HL-60/S4 (cell line): ENCODE results near the gene WDR45.

Experiments used
- in situ Hi-C: fragments of 300-500 bp; cut with MboI; formaldehyde crosslinking; loops from 2 replicates; pipeline ENCODE4 v1.14.3; 2022; ENCODE audit warnings: low sequenced_read_pairs

WDR45 gene

GRCh38 chrX:49075347-49075746, 4.3 kb downstream of the WDR45 start:
- in situ Hi-C loops = no loop called here

DNA sequence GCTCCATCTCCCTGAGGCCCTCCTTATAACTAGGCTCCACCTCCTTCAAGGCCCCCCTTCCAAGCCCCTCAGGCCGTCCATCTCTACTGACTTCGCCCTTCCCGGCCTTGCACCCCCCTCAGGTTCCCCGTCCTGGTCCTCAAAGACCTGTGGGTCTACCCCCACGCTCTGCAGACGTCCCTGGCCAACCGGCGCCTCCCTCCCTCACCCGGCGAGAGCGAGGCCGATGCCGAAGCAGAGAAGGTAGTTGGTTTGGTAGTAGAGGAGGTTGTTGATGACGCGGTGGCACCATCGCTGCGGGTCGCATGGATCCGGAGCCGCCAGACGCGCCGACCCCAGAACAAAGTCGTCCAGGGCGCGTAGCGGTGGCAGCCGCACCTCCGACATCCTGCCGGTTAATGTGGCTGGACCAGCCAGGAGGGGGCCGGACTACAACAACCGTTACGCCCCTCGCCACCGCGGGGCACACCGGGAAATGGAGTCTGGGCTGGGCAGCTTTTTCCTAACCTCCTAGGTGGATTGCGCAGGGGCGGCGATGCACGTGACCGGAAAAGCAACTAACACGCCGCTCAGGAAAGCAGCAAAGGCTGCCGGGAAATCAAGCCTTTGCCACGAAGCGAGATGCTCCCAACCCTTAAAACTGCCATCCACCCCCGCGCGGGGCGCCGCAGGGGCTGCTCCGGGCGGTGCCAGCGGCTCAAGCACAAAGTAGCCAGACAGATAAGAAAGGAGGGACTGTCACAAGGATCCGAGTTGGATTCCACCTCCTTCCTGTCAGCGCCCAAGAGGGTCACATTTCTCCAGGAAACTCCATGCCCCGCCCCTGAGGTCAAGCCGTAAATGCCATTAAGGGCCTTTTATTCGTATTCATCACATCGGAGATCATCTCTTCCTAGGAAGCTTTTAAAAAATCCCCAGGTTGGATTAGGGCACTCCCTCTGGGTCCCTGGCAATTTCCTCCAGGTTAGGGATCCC, 5.8 kb downstream of the WDR45 start, which contains the start of gene PRAF2:
PRAF2 (minus strand) TSS at position 402 of the 975 bp plus-strand sequence; CDS start at position 387, 15 bp downstream.
- in situ Hi-C loops = no loop called here

DNA sequence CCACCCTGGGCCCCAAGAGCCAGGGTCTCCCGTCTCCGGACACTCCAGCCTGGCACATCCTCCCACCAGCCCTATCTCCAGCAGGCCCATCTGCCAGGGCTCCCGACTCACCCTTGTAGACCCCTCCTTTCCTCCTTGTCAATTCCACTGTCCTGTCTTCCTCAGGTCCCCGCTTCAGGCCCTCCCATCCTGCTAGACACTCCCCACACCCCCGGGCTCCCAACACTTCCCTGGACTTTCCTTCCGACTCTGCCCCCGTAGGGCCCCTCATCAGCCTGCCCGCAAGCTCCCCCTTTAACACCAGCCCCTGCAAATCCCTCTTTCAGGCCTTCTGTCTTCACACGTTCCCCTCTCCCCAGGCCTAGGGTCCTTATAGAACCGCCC, 7.0 kb downstream of the WDR45 start:
- in situ Hi-C loops = no loop called here

- in situ Hi-C loops = no loop called here
These were observed 7.6 kb downstream of the WDR45 start for GRCh38 chrX:49071877-49072711.

DNA sequence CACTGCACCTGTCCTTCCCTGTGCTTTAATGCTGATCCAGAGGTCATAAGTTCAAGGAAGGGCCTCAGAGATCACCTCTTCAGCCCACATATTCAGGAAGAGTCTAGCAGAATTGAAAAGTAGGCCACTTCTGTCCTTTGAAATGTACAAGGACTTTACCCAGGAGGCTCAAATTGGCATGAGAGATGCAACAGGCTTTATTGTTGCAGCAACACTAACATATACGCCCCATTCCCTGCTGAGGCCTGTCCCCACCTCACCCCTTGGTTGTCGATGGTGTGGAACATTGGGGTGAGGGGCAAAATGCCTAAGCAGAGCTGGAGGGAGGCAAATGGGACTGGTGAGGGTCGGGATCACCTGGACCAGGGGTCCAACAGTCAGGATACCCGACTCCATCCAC, 8.7 kb downstream of the WDR45 start:
- in situ Hi-C loops = no loop called here

DNA sequence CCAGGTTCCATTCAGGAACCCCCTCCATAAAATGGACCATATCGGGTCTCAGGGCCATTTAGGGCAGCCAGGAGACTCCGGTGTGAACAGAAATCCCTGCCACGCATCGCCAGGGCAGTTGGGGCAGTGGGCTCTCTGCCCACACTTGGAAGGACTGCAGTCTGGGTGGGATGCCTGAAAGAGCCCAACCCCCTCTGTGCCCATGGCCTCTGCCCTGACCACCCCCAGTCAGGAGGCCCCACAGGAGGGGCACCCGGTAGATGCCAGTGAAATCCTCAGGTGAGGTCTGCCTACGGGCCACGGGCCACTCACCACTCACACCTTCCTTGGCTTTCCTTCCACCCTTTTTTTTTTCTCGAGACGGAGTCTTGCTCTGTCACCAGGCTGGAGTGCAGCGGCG, 10.6 kb downstream of the WDR45 start:
- in situ Hi-C loops = no loop called here

GRCh38 chrX:49067285-49068120, 12.2 kb downstream of the WDR45 start:
- in situ Hi-C loops = no loop called here

DNA sequence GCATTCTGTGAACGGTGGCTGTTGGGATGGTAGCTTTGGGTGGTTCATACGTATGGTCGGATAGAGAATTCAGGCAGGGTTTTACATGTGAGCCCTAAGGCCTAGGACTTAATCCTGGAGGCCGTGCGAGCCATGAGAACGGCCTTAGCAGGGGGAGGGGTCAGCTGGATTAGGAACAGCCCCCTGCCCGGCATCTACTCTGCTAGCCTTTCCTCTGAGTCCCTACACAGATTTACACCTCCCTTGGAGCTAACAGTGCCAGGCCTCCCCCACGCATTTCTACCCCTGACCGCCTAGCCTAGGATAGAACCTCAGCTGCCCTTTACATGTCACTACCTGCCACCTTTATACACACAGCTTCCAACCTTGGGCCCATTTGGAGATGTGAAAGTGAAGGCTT, 13.0 kb downstream of the WDR45 start:
- in situ Hi-C loops = no loop called here

DNA sequence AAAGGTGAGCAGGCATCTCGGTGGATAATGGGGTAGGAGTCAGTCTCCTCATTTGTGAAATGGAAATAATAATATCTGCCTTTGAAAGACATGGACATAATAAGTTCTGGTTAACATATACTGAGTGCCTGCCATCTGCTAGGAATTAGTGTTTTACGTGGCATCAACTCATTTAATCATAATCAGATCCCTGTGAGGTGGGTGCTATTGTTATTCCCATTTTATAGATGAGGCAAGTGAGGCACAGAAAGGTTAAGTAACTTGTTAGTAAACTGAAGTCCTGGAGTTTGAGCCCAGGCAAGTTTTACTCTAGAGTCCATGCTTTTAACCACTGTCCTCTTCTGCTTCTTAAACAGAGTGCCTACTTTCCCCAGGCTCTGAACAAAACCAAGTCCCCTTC, 13.4 kb downstream of the WDR45 start:
- in situ Hi-C loops = no loop called here

GRCh38 chrX:49064735-49065134, 15.0 kb downstream of the WDR45 start:
- in situ Hi-C loops = no loop called here

GRCh38 chrX:49064303-49064702, 15.4 kb downstream of the WDR45 start:
- in situ Hi-C loops = no loop called here

DNA sequence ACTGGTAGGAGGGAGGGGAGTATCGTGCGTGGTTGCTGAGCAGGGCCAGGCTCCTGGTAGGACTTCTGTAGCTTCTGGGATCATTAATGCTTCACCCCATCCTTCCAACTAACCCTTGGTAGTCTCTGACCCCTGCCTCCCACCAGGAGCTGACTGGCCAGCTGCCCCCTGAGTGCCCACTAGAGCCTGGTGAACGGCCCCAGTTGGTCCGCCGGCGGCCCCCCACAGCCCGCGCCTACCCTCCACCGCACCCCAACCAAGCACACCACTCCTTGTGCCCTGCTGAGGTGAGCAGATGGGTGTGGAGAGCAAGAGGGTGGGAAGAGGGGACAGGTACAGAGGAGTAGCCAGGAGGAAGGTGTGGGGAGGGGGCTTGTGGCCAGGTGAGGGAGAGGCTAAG, 16.0 kb downstream of the WDR45 start:
- in situ Hi-C loops = no loop called here

- in situ Hi-C loops = no loop called here
These were observed 17.8 kb downstream of the WDR45 start for GRCh38 chrX:49061916-49062315.

GRCh38 chrX:49061490-49061889, 18.2 kb downstream of the WDR45 start:
- in situ Hi-C loops = no loop called here

GRCh38 chrX:49060914-49061313, 18.8 kb downstream of the WDR45 start:
- in situ Hi-C loops = no loop called here

GRCh38 chrX:49059681-49060085, 20.0 kb downstream of the WDR45 start:
- in situ Hi-C loops = no loop called here

DNA sequence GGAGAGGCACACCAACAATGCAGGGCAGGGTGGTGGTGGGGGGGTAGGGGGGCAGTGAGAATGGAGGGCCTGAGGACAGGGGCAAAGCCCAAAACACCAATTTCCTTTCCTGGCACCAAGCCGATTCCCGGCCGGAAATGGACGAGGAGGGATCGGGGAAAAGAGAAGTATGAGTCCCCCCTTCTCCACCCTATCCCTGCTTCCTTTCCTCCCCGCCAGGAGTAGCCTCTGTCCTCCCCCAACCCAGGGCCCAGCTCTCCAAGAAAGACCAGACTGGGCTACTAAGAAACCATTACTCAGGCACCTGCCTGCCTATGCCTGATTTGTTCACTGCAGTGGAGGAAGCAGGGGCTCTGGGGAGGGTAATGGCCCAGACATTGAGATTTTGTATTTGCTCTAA, 20.5 kb downstream of the WDR45 start:
- in situ Hi-C loops = no loop called here

DNA sequence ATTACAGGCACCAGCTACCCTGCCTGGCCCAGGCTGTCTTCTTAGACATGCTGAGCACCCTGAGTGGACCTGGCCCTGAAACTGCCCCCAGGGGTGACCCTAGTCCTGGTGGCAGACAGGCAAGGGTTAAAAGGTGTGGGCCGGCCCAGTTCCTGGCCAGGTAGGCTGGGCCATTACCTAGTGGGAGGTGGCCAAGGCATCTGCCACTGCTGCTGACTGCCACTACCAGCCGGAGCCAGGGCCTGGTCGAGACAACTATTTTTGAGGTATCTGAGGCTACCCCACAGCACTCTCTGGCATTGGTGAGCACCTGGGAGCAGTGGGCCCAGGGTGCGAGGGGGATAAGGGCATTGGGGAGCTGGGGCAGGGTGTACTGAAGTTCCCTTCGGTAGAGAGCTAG, 20.9 kb downstream of the WDR45 start, which contains the start of gene CCDC120:
CCDC120 (plus strand) TSS at position 206 of the 400 bp plus-strand sequence. CDS start 3,043 bp downstream, outside the sequence.
- in situ Hi-C loops = no loop called here

DNA sequence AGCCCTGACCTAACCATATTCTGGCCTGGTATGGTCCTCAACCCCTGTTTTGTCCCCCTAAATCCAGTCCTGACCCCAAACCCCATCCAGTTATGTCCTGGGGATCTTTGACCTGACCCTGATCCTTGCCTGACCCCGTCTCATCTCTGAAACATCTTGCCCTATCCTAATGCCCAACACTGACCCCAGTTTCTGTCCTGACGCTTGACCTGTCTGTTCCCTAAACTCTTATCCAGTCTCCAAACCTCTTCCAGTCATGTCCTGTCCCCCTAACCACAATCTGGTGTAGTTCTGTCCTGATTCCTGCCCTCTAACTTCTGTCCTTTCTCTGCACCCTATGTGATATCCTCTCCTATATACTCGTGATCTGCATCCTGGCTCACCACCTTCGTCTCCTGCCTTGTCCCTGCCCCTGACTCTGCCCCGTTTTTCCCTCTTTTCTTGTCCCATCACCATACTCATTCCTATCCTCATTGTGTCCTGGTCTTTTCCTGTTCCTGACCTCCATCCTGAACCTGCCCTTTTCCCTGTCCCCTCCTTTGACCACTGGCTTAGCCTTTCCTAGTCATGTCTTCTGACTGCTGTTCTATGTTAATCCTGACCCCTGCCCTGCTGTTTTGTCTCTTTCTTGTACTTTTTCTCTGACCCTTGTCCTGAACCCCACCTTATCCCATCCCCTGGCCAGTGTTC, 25.5 kb downstream of the WDR45 start:
- in situ Hi-C loops = no loop called here
